ENCODE measurements around the gene HIRIP3. TPM values are rescaled to one million over a fixed set of nuclear protein-coding genes. Genes with fewer than 3 reads are reported as not detected.

The HIRIP3 gene
- polyA plus RNA-seq, 1 donor (not counting 4 experiments of a cell fraction or from before 2014, with no cell fraction given): 4.1 TPM

GRCh38 chr16:30003670-30004423, 8.4 kb upstream of the HIRIP3 start:
- Histone ChIP-seq H3K79me2 (ENCODE audit: control insufficient read depth, insufficient read depth, low read length) (no peaks in the 10 kb centered on the region), H4K20me1 (ENCODE audit: control insufficient read depth, extremely low read depth, insufficient read depth, low read length) (no peaks in the 10 kb centered on the region), H3K27me3 (ENCODE audit: control insufficient read depth, extremely low read depth, insufficient read depth, low read length) (no peaks in the 10 kb centered on the region), H3K9me3 (ENCODE audit: control insufficient read depth, low read depth, low read length) (no peaks in the 10 kb centered on the region), H3K36me3 (ENCODE audit: control insufficient read depth in 2 of 2, extremely low read depth in 1 of 2, insufficient read depth in 2 of 2, low read length in 2 of 2) (peaks cover 19 to 23% of the 10 kb centered on the region in 2 experiments), H3K4me2 (ENCODE audit: control insufficient read depth, extremely low read depth, insufficient read depth, low read depth, low read length) (no peak overlapping the region), H3K27ac (ENCODE audit: control insufficient read depth, insufficient read depth, low read length) (no peak overlapping the region), H3K4me1 (ENCODE audit: control insufficient read depth, extremely low read depth, insufficient read depth, low read length) (no peaks in the 10 kb centered on the region), H2AFZ (ENCODE audit: control insufficient read depth, low read length) (no peak overlapping the region), H3K9me1 (ENCODE audit: control insufficient read depth, extremely low read depth, insufficient read depth, low read length) (no peaks in the 10 kb centered on the region), H3K4me3 (ENCODE audit: control insufficient read depth in 2 of 3, extremely low read depth in 1 of 3, insufficient read depth in 2 of 3, low read depth in 1 of 3, low read length in 3 of 3) (no peak overlapping the region), H3K9ac (ENCODE audit: control insufficient read depth, extremely low read depth, insufficient read depth, low read length) (no peak overlapping the region)
- DNase-seq (ENCODE audit: low read depth, low spot score): no peak
- dilution Hi-C loops (cut with MboI; ENCODE audit: extremely low pct_ligation_motif_present, low sequenced_read_pairs): no loop called here
- no peak for FAIRE-seq
- TF ChIP-seq EZH2 (IDR thresholded peaks at IDR 0.05; ENCODE audit: low read length) (no peak), CTCF (optimal IDR thresholded peaks at IDR 0.05 in 1 of 3, IDR thresholded peaks at IDR 0.05 in 1 of 3, conservative IDR thresholded peaks at IDR 0.05 in 1 of 3; ENCODE audit: extremely low read depth in 1 of 3, insufficient read depth in 2 of 3, low read length in 3 of 3) (no peak)

GRCh38 chr16:30002614-30003346, 7.4 kb upstream of the HIRIP3 start:
- Histone ChIP-seq H3K36me3 (ENCODE audit: control insufficient read depth in 2 of 2, extremely low read depth in 1 of 2, insufficient read depth in 2 of 2, low read length in 2 of 2) (peaks cover 19 to 27% of the 10 kb centered on the region in 2 experiments), H3K4me2 (ENCODE audit: control insufficient read depth, extremely low read depth, insufficient read depth, low read depth, low read length) (no peak overlapping the region), H3K4me3 (ENCODE audit: control insufficient read depth in 2 of 3, extremely low read depth in 1 of 3, insufficient read depth in 2 of 3, low read depth in 1 of 3, low read length in 3 of 3) (no peak overlapping the region), H3K9ac (ENCODE audit: control insufficient read depth, extremely low read depth, insufficient read depth, low read length) (no peak overlapping the region), H3K27ac (ENCODE audit: control insufficient read depth, insufficient read depth, low read length) (no peak overlapping the region), H3K9me1 (ENCODE audit: control insufficient read depth, extremely low read depth, insufficient read depth, low read length) (no peaks in the 10 kb centered on the region), H3K9me3 (ENCODE audit: control insufficient read depth, low read depth, low read length) (no peaks in the 10 kb centered on the region), H2AFZ (ENCODE audit: control insufficient read depth, low read length) (no peak overlapping the region), H4K20me1 (ENCODE audit: control insufficient read depth, extremely low read depth, insufficient read depth, low read length) (no peaks in the 10 kb centered on the region), H3K4me1 (ENCODE audit: control insufficient read depth, extremely low read depth, insufficient read depth, low read length) (no peaks in the 10 kb centered on the region), H3K79me2 (ENCODE audit: control insufficient read depth, insufficient read depth, low read length) (no peaks in the 10 kb centered on the region), H3K27me3 (ENCODE audit: control insufficient read depth, extremely low read depth, insufficient read depth, low read length) (no peaks in the 10 kb centered on the region)
- no peak for TF ChIP-seq CTCF (optimal IDR thresholded peaks at IDR 0.05 in 1 of 3, IDR thresholded peaks at IDR 0.05 in 1 of 3, conservative IDR thresholded peaks at IDR 0.05 in 1 of 3; ENCODE audit: extremely low read depth in 1 of 3, insufficient read depth in 2 of 3, low read length in 3 of 3)
- no peak for TF ChIP-seq EZH2 (IDR thresholded peaks at IDR 0.05; ENCODE audit: low read length)
- no peak for FAIRE-seq
- DNase-seq (ENCODE audit: low read depth, low spot score): no peak
- dilution Hi-C loops (cut with MboI; ENCODE audit: extremely low pct_ligation_motif_present, low sequenced_read_pairs): no loop called here
